Measurements from ENCODE around the gene CLEC19A.
A peak's percentile ranks its signal among the peaks of the same experiment; 100 is the strongest.

CLEC19A gene

DNA sequence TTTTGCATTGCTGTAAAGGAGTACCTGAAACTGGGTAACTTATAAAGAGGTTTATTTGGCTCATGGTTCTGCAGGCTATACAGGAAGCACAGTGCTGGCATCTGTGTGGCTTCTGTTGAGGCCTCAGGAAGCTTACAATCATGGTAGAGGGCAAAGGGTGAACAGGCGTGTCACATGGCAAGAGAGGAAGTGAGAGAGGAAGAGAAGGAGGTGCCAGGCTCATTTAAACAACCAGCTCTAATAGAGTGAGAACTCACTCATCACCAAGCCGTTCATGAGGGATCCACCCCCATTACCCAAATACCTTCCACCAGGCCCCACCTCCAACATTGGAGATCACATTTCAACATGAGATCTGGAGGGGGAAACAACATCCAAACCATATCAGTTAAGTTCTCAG, 16.4 kb upstream of the CLEC19A start:
- Mint-ChIP-seq H3K9me3 (peaks cover 19% of the 10 kb centered on the region), H3K27me3 (peaks cover 3% of the 10 kb centered on the region), H3K4me1 (ENCODE audit: low read depth) (no peaks in the 10 kb centered on the region), H3K36me3 (ENCODE audit: low read depth) (no peaks in the 10 kb centered on the region), H3K27ac (no peak overlapping the region), H3K4me3 (no peak overlapping the region)

DNA sequence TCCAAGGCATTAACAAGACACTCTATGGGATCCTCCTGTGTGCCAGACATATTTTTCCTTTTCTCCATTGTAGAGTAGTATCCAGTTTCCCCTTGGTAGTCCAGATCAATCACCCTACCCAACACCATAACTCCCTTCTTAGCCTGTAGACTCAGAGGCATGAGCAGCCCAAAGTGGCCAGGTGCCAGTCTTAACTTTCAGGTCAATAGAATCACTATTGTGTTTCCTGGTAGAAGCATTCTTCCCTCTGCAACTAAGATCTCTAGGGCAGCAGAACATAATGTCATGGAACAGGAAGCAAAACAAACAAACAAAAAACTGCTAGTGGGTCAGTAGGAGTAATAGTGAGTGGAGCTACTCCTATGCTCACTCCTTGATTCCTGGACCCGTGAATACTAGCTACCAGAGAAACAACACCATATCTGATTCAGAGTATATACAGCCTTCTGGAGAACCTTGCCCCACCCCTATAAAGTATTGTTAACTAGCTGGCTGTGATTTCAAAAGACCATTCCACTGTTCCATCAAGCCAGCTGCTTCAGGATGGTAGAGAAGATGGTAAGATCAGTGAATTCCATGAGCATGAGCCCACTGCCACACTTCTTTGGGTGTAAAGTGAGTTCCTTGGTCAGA, 11.2 kb upstream of the CLEC19A start:
- Mint-ChIP-seq H3K9me3 (peaks cover 2% of the 10 kb centered on the region), H3K27ac (no peak overlapping the region), H3K36me3 (ENCODE audit: low read depth) (no peaks in the 10 kb centered on the region), H3K4me3 (no peak overlapping the region), H3K27me3 (peaks cover 3% of the 10 kb centered on the region), H3K4me1 (ENCODE audit: low read depth) (no peaks in the 10 kb centered on the region)

DNA sequence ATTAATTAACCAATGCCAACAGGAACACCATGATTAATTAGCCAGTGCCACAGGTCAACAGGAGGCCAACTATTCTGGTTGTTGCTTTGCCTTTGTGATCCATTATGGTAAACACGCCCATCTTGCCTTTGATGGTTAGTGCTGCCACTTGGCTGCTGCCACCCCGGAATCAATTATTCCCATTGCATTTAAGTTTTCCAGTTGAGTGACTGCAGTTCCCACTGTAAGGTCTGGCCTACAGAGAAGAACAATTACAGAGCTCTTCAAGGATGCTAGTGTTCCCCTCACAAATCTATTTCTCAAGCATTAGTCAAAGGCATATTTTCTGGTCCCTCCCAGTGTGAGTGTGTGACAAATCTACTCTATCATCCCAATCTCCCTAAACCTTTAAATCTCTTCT, 7.1 kb upstream of the CLEC19A start:
- Mint-ChIP-seq H3K27me3 (no peaks in the 10 kb centered on the region), H3K4me1 (ENCODE audit: low read depth) (no peaks in the 10 kb centered on the region), H3K36me3 (ENCODE audit: low read depth) (no peaks in the 10 kb centered on the region), H3K9me3 (no peaks in the 10 kb centered on the region), H3K4me3 (no peak overlapping the region), H3K27ac (no peak overlapping the region)

DNA sequence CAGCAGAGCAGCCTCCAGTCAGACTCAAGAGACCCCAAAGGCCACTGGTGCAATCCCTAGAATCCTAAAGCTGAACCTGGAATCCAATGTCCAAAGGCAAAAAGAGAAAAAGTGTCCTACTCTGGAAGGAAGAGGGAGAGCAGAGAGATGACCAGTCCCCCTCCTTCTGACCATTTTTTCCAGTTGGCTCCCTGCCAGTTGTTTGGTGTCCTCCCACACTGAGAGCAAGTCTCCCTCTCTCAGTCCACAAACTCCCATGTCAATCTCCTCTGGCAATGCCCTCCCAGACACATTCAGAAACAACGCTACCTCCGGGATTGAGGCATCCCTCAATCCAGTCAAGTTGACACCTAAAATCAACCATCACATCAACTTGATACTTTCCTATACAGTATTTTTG, 4.3 kb upstream of the CLEC19A start:
- no peak overlapping the region for H3K27ac Mint-ChIP-seq
- no peak overlapping the region for H3K4me3 Mint-ChIP-seq
- H3K9me3 Mint-ChIP-seq, result no peaks in the 10 kb centered on the region
- no peaks in the 10 kb centered on the region for H3K4me1 Mint-ChIP-seq (ENCODE audit: low read depth)
- no peaks in the 10 kb centered on the region for H3K36me3 Mint-ChIP-seq (ENCODE audit: low read depth)
- no peaks in the 10 kb centered on the region for H3K27me3 Mint-ChIP-seq

GRCh38 chr16:19282101-19282500, 3.4 kb upstream of the CLEC19A start:
- Mint-ChIP-seq H3K4me1 (ENCODE audit: low read depth) (no peaks in the 10 kb centered on the region), H3K27ac (no peak overlapping the region), H3K27me3 (no peaks in the 10 kb centered on the region), H3K9me3 (no peaks in the 10 kb centered on the region), H3K36me3 (ENCODE audit: low read depth) (no peaks in the 10 kb centered on the region), H3K4me3 (no peak overlapping the region)

- H3K4me1 Mint-ChIP-seq (ENCODE audit: low read depth), result no peaks in the 10 kb centered on the region
- H3K9me3 Mint-ChIP-seq, result no peaks in the 10 kb centered on the region
- no peak overlapping the region for H3K4me3 Mint-ChIP-seq
- H3K27me3 Mint-ChIP-seq, result peaks cover 3% of the 10 kb centered on the region
- no peak overlapping the region for H3K27ac Mint-ChIP-seq
- no peaks in the 10 kb centered on the region for H3K36me3 Mint-ChIP-seq (ENCODE audit: low read depth)
Measured at GRCh38 chr16:19283637-19284036, 1.9 kb upstream of the CLEC19A start.

DNA sequence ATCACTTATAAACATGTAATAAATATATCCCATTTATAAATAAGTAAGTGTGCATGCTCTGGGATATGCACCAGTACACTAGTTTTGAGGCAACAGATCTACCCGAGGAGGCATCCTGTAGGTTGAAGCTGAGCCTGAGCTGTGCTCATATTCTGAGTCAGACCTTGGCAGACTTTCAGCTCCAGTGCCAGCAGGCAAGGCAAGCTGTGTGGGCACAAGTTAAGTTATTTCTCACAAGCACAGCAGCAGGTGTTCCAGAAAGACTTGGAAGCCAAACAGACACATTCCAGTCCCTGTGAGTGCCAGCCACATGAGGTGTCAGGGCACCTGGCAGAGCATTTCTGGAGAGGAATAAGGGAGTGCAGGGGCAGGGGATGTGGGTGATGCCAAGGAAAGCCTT, 1.3 kb upstream of the CLEC19A start:
- H3K4me3 Mint-ChIP-seq, result no peak overlapping the region
- no peaks in the 10 kb centered on the region for H3K36me3 Mint-ChIP-seq (ENCODE audit: low read depth)
- H3K27me3 Mint-ChIP-seq, result peaks cover 3% of the 10 kb centered on the region
- H3K4me1 Mint-ChIP-seq (ENCODE audit: low read depth), result no peaks in the 10 kb centered on the region
- H3K9me3 Mint-ChIP-seq, result no peaks in the 10 kb centered on the region
- H3K27ac Mint-ChIP-seq, result no peak overlapping the region

DNA sequence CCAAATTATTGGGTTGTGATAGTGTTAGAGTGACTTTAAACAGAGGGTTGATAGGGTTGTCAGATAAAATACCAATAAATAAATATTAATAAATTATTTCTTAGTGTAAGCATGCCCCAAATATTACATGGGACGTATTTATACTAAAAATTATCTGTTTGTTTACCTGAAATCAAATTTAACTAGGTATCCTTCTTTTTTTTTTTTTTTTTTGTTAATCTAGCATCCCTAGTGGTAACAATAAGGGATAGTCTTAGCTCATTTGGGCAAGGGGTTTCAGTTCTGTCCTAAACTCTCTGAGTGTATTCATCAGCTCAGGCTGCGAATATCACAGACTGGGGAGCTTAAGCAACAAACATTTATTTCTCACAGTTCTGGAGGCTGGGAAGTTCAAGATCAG, 1.3 kb downstream of the CLEC19A start:
- Mint-ChIP-seq H3K4me1 (ENCODE audit: low read depth) (no peaks in the 10 kb centered on the region), H3K27me3 (peaks cover 11% of the 10 kb centered on the region), H3K27ac (no peak overlapping the region), H3K36me3 (ENCODE audit: low read depth) (no peaks in the 10 kb centered on the region), H3K4me3 (no peak overlapping the region), H3K9me3 (peaks cover 4% of the 10 kb centered on the region)

- H3K4me3 Mint-ChIP-seq, result no peak overlapping the region
- no peaks in the 10 kb centered on the region for H3K4me1 Mint-ChIP-seq (ENCODE audit: low read depth)
- no peak overlapping the region for H3K27ac Mint-ChIP-seq
- peaks cover 11% of the 10 kb centered on the region for H3K27me3 Mint-ChIP-seq
- no peaks in the 10 kb centered on the region for H3K36me3 Mint-ChIP-seq (ENCODE audit: low read depth)
- peaks cover 4% of the 10 kb centered on the region for H3K9me3 Mint-ChIP-seq
Measured at GRCh38 chr16:19287241-19287640, 1.7 kb downstream of the CLEC19A start.

DNA sequence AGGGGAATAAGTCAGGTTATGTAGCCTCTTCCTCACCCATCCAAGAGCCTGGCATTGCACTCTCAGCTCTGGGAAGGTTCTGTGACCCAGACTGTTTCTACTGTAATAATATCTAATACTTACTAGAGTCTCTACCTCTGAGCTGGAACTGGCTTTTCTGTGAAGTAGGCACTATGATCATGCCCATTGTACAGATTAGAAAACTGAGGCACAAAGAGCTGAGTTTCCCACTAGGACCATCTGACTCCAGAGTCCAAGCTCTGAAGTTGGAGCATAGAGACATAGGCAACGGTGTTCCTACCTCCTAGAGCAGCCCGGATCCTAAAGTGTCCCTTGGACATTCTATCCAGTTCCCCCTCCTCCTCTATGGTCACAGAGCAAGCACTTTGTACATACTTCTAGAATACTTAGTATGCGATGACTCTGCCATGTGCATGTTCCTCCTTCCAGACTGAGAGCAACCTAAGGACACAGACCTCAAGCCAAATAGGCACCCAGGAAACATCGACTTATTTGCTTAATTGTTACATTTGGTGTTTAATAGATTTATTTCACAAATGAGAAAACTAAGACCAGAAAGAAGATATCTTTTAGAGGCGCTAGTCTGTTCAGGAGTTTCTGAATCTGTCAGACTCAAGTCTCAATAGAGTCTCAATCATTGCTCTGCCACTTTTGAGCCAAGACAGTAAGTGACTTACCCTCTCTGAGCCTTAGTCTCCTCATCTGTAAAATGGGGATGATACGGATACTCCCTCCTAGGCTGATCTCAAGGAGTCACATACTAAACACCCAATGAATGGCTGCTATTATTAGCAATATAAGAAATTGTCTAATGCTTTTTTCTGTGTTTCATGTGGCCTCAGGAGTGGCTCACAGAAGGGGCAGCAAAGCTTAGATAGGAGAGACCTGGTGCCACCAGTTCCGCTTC, 3.6 kb downstream of the CLEC19A start:
- Mint-ChIP-seq H3K4me3 (no peak overlapping the region), H3K27ac (no peak overlapping the region), H3K36me3 (ENCODE audit: low read depth) (no peaks in the 10 kb centered on the region), H3K4me1 (ENCODE audit: low read depth) (peaks cover 10% of the 10 kb centered on the region), H3K27me3 (peaks cover 21% of the 10 kb centered on the region), H3K9me3 (peaks cover 14% of the 10 kb centered on the region)

DNA sequence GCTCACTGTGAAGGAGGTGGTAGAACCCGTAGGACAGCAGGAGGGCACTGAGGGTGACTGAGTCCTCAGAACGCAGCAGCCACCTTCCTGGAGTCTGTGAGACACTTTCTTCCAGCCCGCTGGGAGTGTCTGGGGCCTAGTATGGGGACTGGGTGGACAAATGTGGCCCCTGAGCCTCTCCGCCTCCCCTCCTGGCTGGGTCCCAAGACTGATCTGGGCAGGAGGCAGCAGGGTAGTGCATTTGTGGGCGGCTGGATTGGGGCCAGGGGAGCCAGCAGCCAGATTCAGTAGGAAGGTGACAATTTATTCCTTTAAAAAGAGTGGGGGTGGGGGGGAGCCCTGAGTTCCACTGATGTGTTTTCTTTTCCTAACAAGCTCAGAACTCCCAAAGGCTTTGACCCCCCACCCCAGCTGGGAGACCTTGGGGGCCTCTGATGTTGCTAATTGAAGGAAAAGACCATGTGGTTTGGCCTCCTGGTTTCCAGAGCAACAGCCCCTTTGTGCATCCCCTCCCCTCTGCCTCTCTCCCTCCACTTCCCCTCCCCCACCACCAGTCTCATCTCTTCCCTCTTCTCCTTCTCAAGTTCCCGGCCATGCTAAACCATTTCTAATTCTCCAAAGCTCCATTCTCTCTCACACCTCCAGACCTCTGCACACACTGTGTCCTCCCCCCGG, 4.4 kb downstream of the CLEC19A start:
- Mint-ChIP-seq H3K27ac (no peak overlapping the region), H3K4me3 (no peak overlapping the region), H3K9me3 (peaks cover 19% of the 10 kb centered on the region), H3K36me3 (ENCODE audit: low read depth) (no peaks in the 10 kb centered on the region), H3K4me1 (ENCODE audit: low read depth) (peaks cover 18% of the 10 kb centered on the region), H3K27me3 (peaks cover 21% of the 10 kb centered on the region)

- Mint-ChIP-seq H3K9me3 (peaks cover 19% of the 10 kb centered on the region), H3K4me1 (ENCODE audit: low read depth) (peaks cover 22% of the 10 kb centered on the region), H3K4me3 (no peak overlapping the region), H3K27ac (no peak overlapping the region), H3K36me3 (ENCODE audit: low read depth) (no peaks in the 10 kb centered on the region), H3K27me3 (peaks cover 21% of the 10 kb centered on the region)
Measured at GRCh38 chr16:19290860-19291259, 5.3 kb downstream of the CLEC19A start.

- Mint-ChIP-seq H3K36me3 (ENCODE audit: low read depth) (no peaks in the 10 kb centered on the region), H3K27ac (no peak overlapping the region), H3K9me3 (peaks cover 19% of the 10 kb centered on the region), H3K27me3 (peaks cover 21% of the 10 kb centered on the region), H3K4me1 (ENCODE audit: low read depth) (peaks cover 22% of the 10 kb centered on the region), H3K4me3 (no peak overlapping the region)
Measured at GRCh38 chr16:19291475-19291874, 5.9 kb downstream of the CLEC19A start.

DNA sequence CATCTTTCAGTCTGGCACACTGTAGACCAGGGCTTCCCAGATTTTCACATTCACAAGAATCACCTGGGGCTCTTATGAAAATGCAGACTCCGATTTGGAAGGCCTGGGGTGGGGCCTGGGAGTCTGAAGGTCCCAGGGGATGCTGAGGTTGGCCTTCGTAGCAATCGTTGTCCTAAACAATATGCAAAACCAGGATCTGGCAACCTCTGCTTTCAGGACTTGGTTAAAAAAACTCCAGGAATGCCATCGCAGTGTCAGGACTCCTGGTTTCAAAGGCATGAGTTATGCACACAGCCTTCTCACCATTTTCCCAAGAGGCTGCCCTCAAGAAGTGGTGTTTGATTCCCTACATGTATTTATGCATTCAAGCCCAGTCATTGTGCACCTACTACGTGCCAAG, 6.7 kb downstream of the CLEC19A start:
- peaks cover 22% of the 10 kb centered on the region for H3K4me1 Mint-ChIP-seq (ENCODE audit: low read depth)
- H3K36me3 Mint-ChIP-seq (ENCODE audit: low read depth), result no peaks in the 10 kb centered on the region
- H3K4me3 Mint-ChIP-seq, result no peak overlapping the region
- peaks cover 26% of the 10 kb centered on the region for H3K27me3 Mint-ChIP-seq
- peaks cover 19% of the 10 kb centered on the region for H3K9me3 Mint-ChIP-seq
- H3K27ac Mint-ChIP-seq, result no peak overlapping the region

- Mint-ChIP-seq H3K4me3 (peak overlapping the region; percentile 27), H3K9me3 (peaks cover 19% of the 10 kb centered on the region), H3K27ac (peak overlapping the region; percentile 43), H3K27me3 (peaks cover 23% of the 10 kb centered on the region), H3K36me3 (ENCODE audit: low read depth) (no peaks in the 10 kb centered on the region), H3K4me1 (ENCODE audit: low read depth) (peaks cover 22% of the 10 kb centered on the region)
Measured at GRCh38 chr16:19294156-19294649, 8.7 kb downstream of the CLEC19A start.

Data from stimulated activated naive CD8-positive, alpha-beta T cell treated with anti-CD3 and anti-CD28 coated beads, Interleukin-15, Interleukin-2, amounts not matched to agents 100 ng/mL and 50 ng/mL, for 24 hours (primary cell).